ENCODE measurements around the gene CDKL1.

- TF ChIP-seq CTCF (conservative IDR thresholded peaks at IDR 0.05; ENCODE audit: low read depth, low read length) (no peak), EZH2 (IDR thresholded peaks at IDR 0.05; ENCODE audit: borderline replicate concordance, low read depth, low read length, poor library complexity, severe bottlenecking) (no peak)
Measured at GRCh38 chr14:50410071-50410470, 13.4 kb upstream of the CDKL1 start.
